ENCODE measurements around the gene PAFAH1B1.

GRCh38 chr17:2582493-2582892 lies 11.0 kb upstream of the PAFAH1B1 start:
- TF ChIP-seq CTCF (IDR thresholded peaks at IDR 0.05) = no peak
- no peak for TF ChIP-seq POLR2A (IDR thresholded peaks at IDR 0.05)
